OCI-M2 (cell line): Measurements from ENCODE around the gene DNAH14.

Experiments used
- DNase-seq: peaks from one replicate; lab custom pipeline; 2025; ENCODE audit not compliant: unreplicated experiment; lab: John Stamatoyannopoulos, UW

The DNAH14 gene

GRCh38 chr1:225425201-225425786 lies 495.8 kb downstream of the DNAH14 start:
- no peak for DNase-seq

GRCh38 chr1:225426395-225427234 lies 497.1 kb downstream of the DNAH14 start:
- DNase-seq = peak; percentile 2

GRCh38 chr1:225427235-225428067 lies 498.0 kb downstream of the DNAH14 start, which contains the start of gene LBR:
LBR (minus strand) TSS chr1:225428038; CDS start chr1:225424075, 3,963 bp downstream.
- DNase-seq = no peak

- peak; percentile 19 for DNase-seq
These were observed 498.8 kb downstream of the DNAH14 start for GRCh38 chr1:225428068-225428880.

- DNase-seq = no peak
These were observed 499.5 kb downstream of the DNAH14 start for GRCh38 chr1:225428881-225429455.

- no peak for DNase-seq
These were observed 500.8 kb downstream of the DNAH14 start for GRCh38 chr1:225430301-225430700.

- no peak for DNase-seq
These were observed 501.8 kb downstream of the DNAH14 start for GRCh38 chr1:225431081-225431863.

GRCh38 chr1:225434046-225434445 lies 504.6 kb downstream of the DNAH14 start:
- no peak for DNase-seq

GRCh38 chr1:225435076-225435475 lies 505.6 kb downstream of the DNAH14 start:
- no peak for DNase-seq

- DNase-seq = no peak
These were observed 506.0 kb downstream of the DNAH14 start for GRCh38 chr1:225435487-225435886.

- DNase-seq = no peak
These were observed 506.5 kb downstream of the DNAH14 start for GRCh38 chr1:225435957-225436392.

- no peak for DNase-seq
These were observed 508.4 kb downstream of the DNAH14 start for GRCh38 chr1:225437710-225438437.

- DNase-seq = no peak
These were observed 511.1 kb downstream of the DNAH14 start for GRCh38 chr1:225440380-225441221.

GRCh38 chr1:225441314-225442122 lies 512.0 kb downstream of the DNAH14 start:
- no peak for DNase-seq

- DNase-seq = no peak
These were observed 512.6 kb downstream of the DNAH14 start for GRCh38 chr1:225442123-225442505.

GRCh38 chr1:225445639-225446594 lies 516.4 kb downstream of the DNAH14 start:
- DNase-seq = no peak
